ENCODE results near the gene PMEL. TPM values are rescaled to one million over a fixed set of nuclear protein-coding genes. Genes with fewer than 3 reads are reported as not detected.

Gene PMEL
- total RNA-seq, 1 experiment from 2014 or later = 2.0 TPM

DNA sequence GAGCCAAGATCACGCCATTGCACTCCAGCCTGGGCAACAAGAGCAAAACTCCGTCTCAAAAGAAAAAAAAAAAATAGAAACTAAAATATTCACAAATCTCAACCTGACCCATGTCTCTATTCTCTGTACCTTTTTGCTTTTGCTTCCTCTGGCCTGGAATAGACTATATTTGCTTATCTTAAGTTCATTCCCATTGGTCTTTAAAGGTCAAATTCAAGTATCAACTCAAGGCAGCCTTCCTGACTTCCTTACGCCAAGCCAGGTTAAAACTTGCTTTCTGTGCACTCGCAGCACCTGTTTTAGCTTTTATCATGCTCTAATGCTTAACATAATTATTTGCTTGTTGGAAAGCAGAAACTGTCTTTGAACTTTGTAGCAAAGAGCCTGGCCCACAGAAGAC lies 52.9 kb downstream of the PMEL start:
- no peaks in the 10 kb centered on the region for H3K27me3 ChIP-seq (ENCODE audit: low read length)
- no peak overlapping the region for H3K27ac ChIP-seq (ENCODE audit: low read length)
- no peak overlapping the region for H2AFZ ChIP-seq (ENCODE audit: low read length)
- peaks cover 3% of the 10 kb centered on the region for H3F3A ChIP-seq (ENCODE audit: low read length, unreplicated experiment)
- H3K9me2 ChIP-seq (replicated peaks; ENCODE audit: low read length) = no peaks in the 10 kb centered on the region
- no peak overlapping the region for H3K9ac ChIP-seq (ENCODE audit: low read length)
- TF ChIP-seq EZH2 (IDR thresholded peaks at IDR 0.05; ENCODE audit: low read length, unreplicated experiment) (no peak), EZH2phosphoT487 (IDR thresholded peaks at IDR 0.05; ENCODE audit: borderline replicate concordance, low read length) (no peak)
- TF ChIP-seq, protein P1, sequence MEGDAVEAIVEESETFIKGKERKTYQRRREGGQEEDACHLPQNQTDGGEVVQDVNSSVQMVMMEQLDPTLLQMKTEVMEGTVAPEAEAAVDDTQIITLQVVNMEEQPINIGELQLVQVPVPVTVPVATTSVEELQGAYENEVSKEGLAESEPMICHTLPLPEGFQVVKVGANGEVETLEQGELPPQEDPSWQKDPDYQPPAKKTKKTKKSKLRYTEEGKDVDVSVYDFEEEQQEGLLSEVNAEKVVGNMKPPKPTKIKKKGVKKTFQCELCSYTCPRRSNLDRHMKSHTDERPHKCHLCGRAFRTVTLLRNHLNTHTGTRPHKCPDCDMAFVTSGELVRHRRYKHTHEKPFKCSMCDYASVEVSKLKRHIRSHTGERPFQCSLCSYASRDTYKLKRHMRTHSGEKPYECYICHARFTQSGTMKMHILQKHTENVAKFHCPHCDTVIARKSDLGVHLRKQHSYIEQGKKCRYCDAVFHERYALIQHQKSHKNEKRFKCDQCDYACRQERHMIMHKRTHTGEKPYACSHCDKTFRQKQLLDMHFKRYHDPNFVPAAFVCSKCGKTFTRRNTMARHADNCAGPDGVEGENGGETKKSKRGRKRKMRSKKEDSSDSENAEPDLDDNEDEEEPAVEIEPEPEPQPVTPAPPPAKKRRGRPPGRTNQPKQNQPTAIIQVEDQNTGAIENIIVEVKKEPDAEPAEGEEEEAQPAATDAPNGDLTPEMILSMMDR (conservative IDR thresholded peaks at IDR 0.05; ENCODE audit: low read depth, low read length) = no peak
- H3K9me3 ChIP-seq (ENCODE audit: low read length) = no peaks in the 10 kb centered on the region
- intact Hi-C loops (cut with micrococcal nuclease) = no loop called here
- BruUV-seq (replicated peaks) = no TSS peak
- no peak overlapping the region for H3K4me2 ChIP-seq (ENCODE audit: low read length)
- peaks cover 8% of the 10 kb centered on the region; the same call in 1 of the 2 replicates for H3K36me3 ChIP-seq (ENCODE audit: low read depth, low read length)
- H3K79me2 ChIP-seq (ENCODE audit: low read length) = peaks cover 36% of the 10 kb centered on the region
- no peak overlapping the region for H3K4me3 ChIP-seq (ENCODE audit: low read length)
- no peaks in the 10 kb centered on the region for H4K20me1 ChIP-seq (ENCODE audit: low read length)
- ChIA-PET CTCF (no interaction called here), POLR2A (ENCODE audit: unreplicated experiment) (no interaction called here)
- ATAC-seq = no peak
- no peak for DNase-seq
- peaks cover 16% of the 10 kb centered on the region; the same call in 1 of the 2 replicates for H3K4me1 ChIP-seq (ENCODE audit: insufficient read depth, low read length)

GRCh38 chr12:55909513-55909884 lies 56.3 kb downstream of the PMEL start:
- intact Hi-C loops (cut with micrococcal nuclease) = no loop called here
- H3K27ac ChIP-seq (ENCODE audit: low read length) = no peak overlapping the region
- H3K4me3 ChIP-seq (ENCODE audit: low read length) = no peak overlapping the region
- POLR2A ChIA-PET (ENCODE audit: unreplicated experiment) = interaction anchor here (1.4 kb wide), 1 partner anchor 92 kb away, joined by 4 read pairs; the partner anchor contains the start of genes ORMDL2 and SARNP
- H3K4me1 ChIP-seq (ENCODE audit: insufficient read depth, low read length) = peaks cover 13% of the 10 kb centered on the region; the same call in 1 of the 2 replicates
- ATAC-seq (no peak), DNase-seq (no peak)
- H3K79me2 ChIP-seq (ENCODE audit: low read length) = 0 out of 2 replicates have a peak, but pooled peaks cover 8% of the 10 kb centered on the region
- TF ChIP-seq EZH2 (IDR thresholded peaks at IDR 0.05; ENCODE audit: low read length, unreplicated experiment) (no peak), EZH2phosphoT487 (IDR thresholded peaks at IDR 0.05; ENCODE audit: borderline replicate concordance, low read length) (no peak)
- TF ChIP-seq, protein P1 (conservative IDR thresholded peaks at IDR 0.05; ENCODE audit: low read depth, low read length) = no peak
- peaks cover 8% of the 10 kb centered on the region; the same call in 1 of the 2 replicates for H3K36me3 ChIP-seq (ENCODE audit: low read depth, low read length)
- no peaks in the 10 kb centered on the region for H3K27me3 ChIP-seq (ENCODE audit: low read length)
- no peaks in the 10 kb centered on the region for H3K9me3 ChIP-seq (ENCODE audit: low read length)
- no peak overlapping the region for H3K9ac ChIP-seq (ENCODE audit: low read length)
- no peak overlapping the region for H2AFZ ChIP-seq (ENCODE audit: low read length)
- H4K20me1 ChIP-seq (ENCODE audit: low read length) = no peaks in the 10 kb centered on the region
- no TSS peak for BruUV-seq (replicated peaks)
- CTCF ChIA-PET = no interaction called here
- no peaks in the 10 kb centered on the region for H3F3A ChIP-seq (ENCODE audit: low read length, unreplicated experiment)
- no peaks in the 10 kb centered on the region for H3K9me2 ChIP-seq (replicated peaks; ENCODE audit: low read length)
- H3K4me2 ChIP-seq (ENCODE audit: low read length) = peak overlapping the region; percentile 2; the same call in 1 of the 2 replicates

- peak; percentile 79 for ATAC-seq
- H3K79me2 ChIP-seq (ENCODE audit: low read length) = 0 out of 2 replicates have a peak, but pooled peaks cover 2% of the 10 kb centered on the region
- H3K4me2 ChIP-seq (ENCODE audit: low read length) = peak overlapping the region; percentile 2; the same call in 1 of the 2 replicates
These were observed 56.9 kb downstream of the PMEL start for GRCh38 chr12:55908726-55909512.

More at GRCh38 chr12:55908726-55909512, 56.9 kb downstream of the PMEL start:
- POLR2A ChIA-PET (ENCODE audit: unreplicated experiment) = interaction anchor here (1.4 kb wide), 1 partner anchor 91 kb away, joined by 4 read pairs; the partner anchor contains the start of genes ORMDL2 and SARNP
- Histone ChIP-seq H4K20me1 (ENCODE audit: low read length) (no peaks in the 10 kb centered on the region), H3K27me3 (ENCODE audit: low read length) (no peaks in the 10 kb centered on the region), H2AFZ (ENCODE audit: low read length) (no peak overlapping the region), H3K4me1 (ENCODE audit: insufficient read depth, low read length) (peaks cover 10% of the 10 kb centered on the region; the same call in 1 of the 2 replicates), H3K9ac (ENCODE audit: low read length) (no peak overlapping the region), H3K36me3 (ENCODE audit: low read depth, low read length) (peaks cover 8% of the 10 kb centered on the region; the same call in 1 of the 2 replicates), H3K9me2 (replicated peaks; ENCODE audit: low read length) (no peaks in the 10 kb centered on the region), H3K4me3 (ENCODE audit: low read length) (no peak overlapping the region), H3F3A (ENCODE audit: low read length, unreplicated experiment) (no peaks in the 10 kb centered on the region), H3K27ac (ENCODE audit: low read length) (0 out of 2 replicates have a peak overlapping the region, but pooled peaks have one; percentile 12), H3K9me3 (ENCODE audit: low read length) (no peaks in the 10 kb centered on the region)
- intact Hi-C loops (cut with micrococcal nuclease) = no loop called here
- TF ChIP-seq EZH2 (IDR thresholded peaks at IDR 0.05; ENCODE audit: low read length, unreplicated experiment) (no peak), EZH2phosphoT487 (IDR thresholded peaks at IDR 0.05; ENCODE audit: borderline replicate concordance, low read length) (no peak)
- TF ChIP-seq, protein P1 (conservative IDR thresholded peaks at IDR 0.05; ENCODE audit: low read depth, low read length) = no peak
- peak; percentile 42 for DNase-seq
- BruUV-seq (replicated peaks) = TSS peak; percentile 51
- CTCF ChIA-PET = no interaction called here

Measured in PC-3 (cell line).